DOHH2 (cell line): Measurements from ENCODE around the gene ABTB2.

Experiments
- EZH2phosphoT487 ChIP-seq: fragments of 200-600 bp; sonication (generic); IDR thresholded peaks from 2 replicates; pipeline ENCODE4 v1.6.1; 2017; ENCODE audit warnings: borderline replicate concordance, mild to moderate bottlenecking, antibody characterized with exemption, low read length, moderate library complexity, mixed read lengths
- TF ChIP-seq, protein P1 (sequence below): fragments of 200-600 bp; sonication (generic); IDR thresholded peaks from one replicate; pipeline ENCODE4 v1.5.1; 2014; ENCODE audit warnings: antibody characterized with exemption, mild to moderate bottlenecking, low read depth, low read length; ENCODE audit not compliant: poor library complexity, severe bottlenecking

DNA sequence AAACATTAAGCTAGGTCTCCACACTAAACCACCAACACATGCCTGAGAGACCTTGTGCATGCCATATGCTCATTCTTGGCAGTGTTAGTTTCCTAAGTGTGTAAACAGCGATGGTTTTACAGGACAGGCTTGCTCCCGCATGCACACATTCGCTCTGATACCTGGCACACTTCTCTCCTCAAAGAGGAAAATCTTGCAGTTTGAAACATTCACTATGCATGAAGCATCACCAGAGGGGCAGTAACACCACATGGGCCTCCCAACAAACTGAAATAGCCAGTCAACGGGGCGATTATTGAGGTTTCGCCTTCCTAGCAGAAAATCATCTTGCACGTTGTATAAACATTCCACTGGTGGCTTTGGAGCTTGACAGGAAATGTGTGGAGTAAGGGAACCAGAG lies 52.6 kb downstream of the ABTB2 start:
- TF ChIP-seq, protein P1, sequence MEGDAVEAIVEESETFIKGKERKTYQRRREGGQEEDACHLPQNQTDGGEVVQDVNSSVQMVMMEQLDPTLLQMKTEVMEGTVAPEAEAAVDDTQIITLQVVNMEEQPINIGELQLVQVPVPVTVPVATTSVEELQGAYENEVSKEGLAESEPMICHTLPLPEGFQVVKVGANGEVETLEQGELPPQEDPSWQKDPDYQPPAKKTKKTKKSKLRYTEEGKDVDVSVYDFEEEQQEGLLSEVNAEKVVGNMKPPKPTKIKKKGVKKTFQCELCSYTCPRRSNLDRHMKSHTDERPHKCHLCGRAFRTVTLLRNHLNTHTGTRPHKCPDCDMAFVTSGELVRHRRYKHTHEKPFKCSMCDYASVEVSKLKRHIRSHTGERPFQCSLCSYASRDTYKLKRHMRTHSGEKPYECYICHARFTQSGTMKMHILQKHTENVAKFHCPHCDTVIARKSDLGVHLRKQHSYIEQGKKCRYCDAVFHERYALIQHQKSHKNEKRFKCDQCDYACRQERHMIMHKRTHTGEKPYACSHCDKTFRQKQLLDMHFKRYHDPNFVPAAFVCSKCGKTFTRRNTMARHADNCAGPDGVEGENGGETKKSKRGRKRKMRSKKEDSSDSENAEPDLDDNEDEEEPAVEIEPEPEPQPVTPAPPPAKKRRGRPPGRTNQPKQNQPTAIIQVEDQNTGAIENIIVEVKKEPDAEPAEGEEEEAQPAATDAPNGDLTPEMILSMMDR = no peak
- no peak for TF ChIP-seq EZH2phosphoT487
